ENCODE measurements around the gene DCTD.

The DCTD gene

DNA sequence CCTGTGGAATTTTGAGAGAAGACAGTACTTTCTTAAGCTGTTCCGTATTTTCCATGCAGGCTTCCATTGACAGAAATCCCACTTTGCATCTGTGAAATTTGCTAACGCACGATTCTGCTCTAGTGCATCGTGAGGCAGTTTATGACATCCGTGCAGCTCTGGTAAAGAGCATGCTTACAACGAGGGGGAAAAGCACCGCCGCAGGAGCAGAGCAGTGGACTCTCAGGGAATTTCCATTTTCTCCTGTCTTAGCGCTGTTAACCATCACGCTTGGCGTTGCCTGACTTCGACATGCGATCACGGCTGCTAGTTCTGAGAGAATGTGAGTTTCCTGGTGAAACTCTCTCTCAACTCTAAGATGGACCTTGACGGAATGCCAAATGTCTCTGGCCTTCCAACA lies 43.9 kb downstream of the DCTD start:
- no peak for DNase-seq (ENCODE audit: low spot score)

GRCh38 chr4:182872886-182873285 lies 44.3 kb downstream of the DCTD start:
- DNase-seq (ENCODE audit: low spot score) = no peak

- DNase-seq (ENCODE audit: low spot score) = no peak
These were observed 45.6 kb downstream of the DCTD start for GRCh38 chr4:182871616-182872015.

DNA sequence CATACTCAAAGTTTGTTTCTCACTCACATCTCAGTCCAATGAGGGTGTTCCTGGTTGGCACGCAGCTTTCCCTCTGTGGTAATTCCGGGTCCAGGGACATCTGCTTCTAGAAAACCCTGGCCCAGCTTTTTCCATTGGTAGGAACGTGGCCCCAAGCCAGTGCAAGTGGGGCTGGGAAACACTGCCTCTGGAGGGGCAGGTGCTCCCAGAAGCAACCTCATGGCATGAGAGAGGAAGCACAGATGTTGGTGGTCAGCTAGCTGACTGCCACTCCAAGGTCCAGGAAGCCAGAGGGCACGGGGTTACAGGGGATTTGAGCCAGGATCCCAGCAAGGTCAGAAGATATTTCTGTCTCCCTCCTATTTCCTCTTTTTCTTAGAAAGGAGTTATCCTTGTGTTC lies 47.5 kb downstream of the DCTD start:
- no peak for DNase-seq (ENCODE audit: low spot score)

DNA sequence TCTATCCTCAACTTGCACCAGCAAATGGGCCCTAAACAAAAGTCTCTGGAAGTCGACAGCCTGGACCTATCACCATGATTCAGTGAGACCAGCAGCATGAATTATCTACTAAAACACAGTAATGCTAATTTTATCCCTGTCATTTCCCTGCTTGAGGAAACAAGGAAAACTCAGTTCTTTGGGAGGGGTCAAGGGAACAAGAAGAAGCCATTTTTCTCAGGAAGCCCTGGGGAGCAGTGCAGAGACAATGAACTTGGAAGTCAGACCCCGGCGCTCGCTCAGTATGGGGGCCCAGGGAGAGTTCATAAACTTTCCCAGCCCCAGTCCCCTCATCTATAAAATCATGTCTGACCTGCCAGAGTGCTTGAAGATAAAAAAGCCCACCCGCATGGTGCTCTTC lies 50.4 kb downstream of the DCTD start:
- DNase-seq (ENCODE audit: low spot score) = no peak

DNA sequence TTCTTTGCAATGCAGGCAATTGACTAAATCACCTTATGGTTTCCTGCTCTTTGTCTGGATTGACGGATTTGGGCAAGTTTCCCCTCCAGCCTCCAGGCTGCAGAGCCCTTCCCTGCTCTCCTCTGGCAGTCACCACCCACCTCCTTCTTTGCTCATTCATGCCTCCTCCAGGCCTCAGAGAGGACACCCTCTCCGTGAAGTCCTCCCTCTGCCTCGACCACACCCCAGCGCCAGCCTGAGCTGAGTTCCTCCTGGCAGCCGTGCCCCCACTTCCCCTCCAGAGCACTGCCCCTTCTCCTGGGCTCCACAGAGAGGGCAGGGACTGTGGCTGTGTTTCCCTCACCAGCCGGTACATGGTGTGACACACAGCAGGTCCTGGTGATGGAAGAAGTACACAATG lies 53.7 kb downstream of the DCTD start:
- no peak for DNase-seq (ENCODE audit: low spot score)

GRCh38 chr4:182862921-182863320 lies 54.3 kb downstream of the DCTD start:
- DNase-seq (ENCODE audit: low spot score) = no peak

DNA sequence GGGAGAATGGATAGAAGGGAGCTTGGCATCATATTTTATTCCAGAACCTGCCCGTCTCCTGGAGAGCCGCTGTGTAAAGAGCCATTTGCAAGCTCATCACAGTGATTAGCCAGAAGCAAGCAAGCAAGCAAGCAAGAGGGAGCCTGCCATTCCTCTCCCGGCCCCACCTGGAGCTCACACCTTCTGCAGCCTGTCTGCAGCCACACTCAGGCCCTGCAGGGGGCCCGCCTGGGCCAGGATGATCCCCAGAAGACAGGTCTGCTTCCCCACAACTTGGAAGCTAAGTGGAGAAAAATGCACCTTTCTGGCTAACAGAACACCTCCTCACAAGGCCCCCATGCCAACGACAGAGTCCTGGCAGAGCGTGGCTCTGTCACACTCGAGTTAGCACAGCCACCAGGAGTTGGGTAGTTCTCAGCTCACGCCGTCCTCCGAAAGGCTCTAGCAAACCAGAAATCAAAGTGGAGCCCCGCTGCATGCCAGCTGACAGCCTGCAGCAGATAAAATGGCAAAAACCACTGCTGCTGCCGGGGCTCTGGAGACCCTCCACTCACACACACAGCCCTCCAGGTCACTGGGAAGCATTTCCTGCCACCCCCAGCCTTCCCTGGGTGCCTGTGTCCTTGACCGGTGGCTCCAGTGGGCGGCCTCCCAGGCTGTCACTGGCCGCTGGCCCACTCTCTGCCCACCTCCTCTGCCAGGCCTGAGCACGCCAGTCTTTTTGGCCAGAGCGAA lies 54.9 kb downstream of the DCTD start:
- no peak for DNase-seq (ENCODE audit: low spot score)

DNA sequence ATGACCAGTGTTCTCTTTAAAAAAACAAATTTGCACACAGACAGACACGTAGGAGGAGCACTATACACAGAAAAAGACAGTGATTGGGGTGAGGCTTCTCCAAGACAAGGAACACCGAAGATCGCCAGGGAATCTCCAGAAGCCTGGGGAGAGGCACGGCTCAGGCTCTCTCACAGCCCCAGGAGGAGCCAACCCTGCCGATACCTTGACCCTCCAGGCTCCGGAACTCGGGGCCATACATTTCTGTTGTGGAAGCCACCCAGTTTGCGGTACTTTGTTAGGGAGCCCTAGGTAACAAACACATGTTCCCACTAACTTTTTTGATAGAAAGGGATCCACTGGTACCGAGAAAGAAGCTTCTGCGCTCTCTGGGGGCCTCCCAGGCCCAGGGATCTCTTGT lies 55.8 kb downstream of the DCTD start:
- DNase-seq (ENCODE audit: low spot score) = no peak

GRCh38 chr4:182859730-182860129 lies 57.5 kb downstream of the DCTD start:
- no peak for DNase-seq (ENCODE audit: low spot score)

- DNase-seq (ENCODE audit: low spot score) = no peak
These were observed 58.5 kb downstream of the DCTD start for GRCh38 chr4:182858711-182859110.

DNA sequence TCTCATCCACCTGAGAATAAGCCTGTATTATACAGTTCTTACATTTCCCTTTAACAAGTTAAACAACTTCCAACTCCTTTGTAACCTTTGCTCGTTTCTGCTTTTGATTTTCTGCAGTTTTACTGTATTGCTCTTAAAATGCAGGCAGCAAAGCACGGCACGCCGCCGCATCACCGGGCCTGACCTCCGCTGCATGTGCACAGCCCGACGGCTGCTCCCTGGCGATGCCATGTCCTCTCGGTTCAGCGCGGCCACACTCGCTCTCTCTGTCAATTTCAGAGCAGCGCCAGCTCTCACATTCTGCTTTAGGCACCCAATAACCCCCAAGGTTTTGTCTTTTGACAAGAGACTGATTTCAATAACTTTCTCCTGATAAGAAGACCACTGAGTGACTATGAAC lies 60.3 kb downstream of the DCTD start:
- DNase-seq (ENCODE audit: low spot score) = no peak

DNA sequence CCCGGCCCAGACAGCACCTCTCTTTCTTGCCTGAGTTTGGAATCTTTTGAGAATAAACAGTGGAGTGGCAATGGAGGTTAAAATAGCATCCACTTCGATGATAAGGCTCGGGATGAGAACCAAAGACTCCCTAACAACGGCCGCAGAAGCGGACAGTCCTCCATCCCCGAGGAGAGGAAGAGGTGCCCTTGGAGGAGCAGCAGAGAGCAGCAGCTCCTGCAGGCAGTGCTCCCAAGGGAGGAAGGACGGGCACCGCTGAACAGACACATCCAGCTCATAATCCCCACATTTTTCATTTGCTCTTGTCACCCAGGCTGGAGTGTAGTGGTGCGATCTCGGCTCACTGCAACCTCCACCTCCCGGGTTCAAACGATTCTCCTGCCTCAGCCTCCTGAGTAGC lies 61.3 kb downstream of the DCTD start:
- no peak for DNase-seq (ENCODE audit: low spot score)

- DNase-seq (ENCODE audit: low spot score) = no peak
These were observed 61.9 kb downstream of the DCTD start for GRCh38 chr4:182855312-182855711.

DNA sequence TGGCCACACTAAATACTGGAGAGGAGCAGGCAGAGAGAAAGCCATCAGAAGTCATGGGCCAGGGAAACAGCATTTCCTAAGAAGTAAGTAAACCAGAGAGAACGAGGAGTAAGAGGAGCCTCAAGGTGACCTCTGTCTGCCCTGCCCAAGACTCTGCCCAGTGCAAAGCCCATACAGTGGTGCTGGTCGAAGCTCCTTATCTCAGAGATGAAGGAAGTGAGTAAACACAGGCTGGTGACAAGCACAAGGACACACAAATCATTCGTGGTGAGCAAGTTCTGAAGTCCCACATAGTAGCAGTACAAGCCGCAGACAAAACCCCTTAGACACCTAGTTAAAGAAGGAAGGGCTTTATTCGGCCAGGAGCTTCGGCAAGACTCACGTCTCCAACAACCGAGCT lies 62.7 kb downstream of the DCTD start:
- DNase-seq (ENCODE audit: low spot score) = no peak

- no peak for DNase-seq (ENCODE audit: low spot score)
These were observed 63.4 kb downstream of the DCTD start for GRCh38 chr4:182853731-182854330.

DNA sequence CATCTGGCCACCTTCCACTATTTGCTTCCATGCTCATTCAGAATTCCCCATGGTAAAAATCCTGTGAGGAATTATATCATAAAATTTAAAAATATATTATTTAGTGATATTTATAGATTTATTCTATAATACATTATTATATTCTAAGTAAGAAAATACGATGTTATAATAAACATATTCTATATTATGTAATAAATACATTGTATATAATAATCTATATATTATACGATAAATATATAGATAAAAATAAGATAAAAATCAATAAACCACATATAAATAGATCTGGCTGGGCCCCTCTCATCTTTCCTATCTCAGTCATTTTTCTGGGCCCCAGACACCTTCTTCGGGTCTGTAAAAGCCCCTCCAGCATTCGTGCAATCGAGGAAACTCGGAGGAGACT lies 68.5 kb downstream of the DCTD start:
- no peak for DNase-seq (ENCODE audit: low spot score)

GRCh38 chr4:182847576-182848450 lies 69.4 kb downstream of the DCTD start:
- no peak for DNase-seq (ENCODE audit: low spot score)

GRCh38 chr4:182846036-182846435 lies 71.2 kb downstream of the DCTD start:
- no peak for DNase-seq (ENCODE audit: low spot score)

- DNase-seq (ENCODE audit: low spot score) = no peak
These were observed 71.6 kb downstream of the DCTD start for GRCh38 chr4:182845618-182846017.

GRCh38 chr4:182843808-182844325 lies 73.3 kb downstream of the DCTD start:
- DNase-seq (ENCODE audit: low spot score) = no peak

DNA sequence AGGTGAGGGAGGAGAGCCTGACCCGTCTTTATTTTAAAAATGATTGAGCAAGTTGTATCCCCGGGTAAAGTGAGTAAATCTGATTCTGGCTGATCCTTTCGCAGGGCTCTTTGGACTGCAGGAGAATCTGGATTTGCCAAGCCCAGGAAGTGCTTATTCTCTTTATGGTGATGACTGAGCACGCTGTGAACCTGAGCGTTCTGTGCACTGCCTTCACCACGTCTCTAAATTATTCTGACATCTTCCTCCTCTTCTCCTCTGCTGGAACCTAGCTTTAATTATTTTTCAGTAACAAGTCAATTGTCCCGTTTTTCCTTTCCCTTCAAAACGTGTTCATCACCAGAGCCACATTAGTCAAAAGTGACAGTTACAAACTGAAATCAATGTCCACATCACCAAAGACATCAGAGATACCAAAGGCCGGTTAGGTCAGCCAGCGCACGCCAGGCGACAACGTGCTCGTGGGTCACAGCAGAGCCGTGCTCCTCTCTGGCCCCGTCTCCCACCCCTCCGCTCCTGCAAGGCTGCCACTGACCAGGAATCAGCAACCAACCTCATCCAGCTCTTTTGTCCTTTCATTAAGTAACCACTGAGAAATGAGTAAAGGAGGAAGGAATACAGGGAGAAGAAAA lies 74.3 kb downstream of the DCTD start:
- no peak for DNase-seq (ENCODE audit: low spot score)

All from SK-N-DZ (cell line).